Stomach (tissue), 9 donors: ENCODE measurements around the gene TK2. TPM values are rescaled to one million over a fixed set of nuclear protein-coding genes. Genes with fewer than 3 reads are reported as not detected.

ENCODE experiments used
- DNase-seq, 2 donors: peaks; one replicate each; pipeline versions ENCODE4 v3.0.0 to v3.0.0-alpha.2; 2013 to 2019
- H3K27ac ChIP-seq, 5 donors: fragments of 200-600 bp in 4 of 5; sonication (generic) in 4 of 5; one replicate each; pipeline ENCODE4 v1.5.1; 2013 to 2019; ENCODE audit warnings: mild to moderate bottlenecking in 1 of 5, moderate library complexity in 1 of 5
- H3K27me3 ChIP-seq, 3 donors: fragments of 200-600 bp; sonication (generic); one replicate each; pipeline ENCODE4 v1.5.1; 2017 to 2019; ENCODE audit warnings: mixed run types in 1 of 3
- H3K36me3 ChIP-seq, 4 donors: fragments of 200-600 bp; sonication (generic); 1 replicate in 3 of 4; 2 replicates in 1 of 4; pipeline ENCODE4 v1.5.1; 2016 to 2019
- H3K4me1 ChIP-seq, 4 donors: fragments of 200-600 bp; sonication (generic); one replicate each; pipeline ENCODE4 v1.5.1; 2016 to 2019
- H3K4me3 ChIP-seq, 4 donors: fragments of 200-600 bp; sonication (generic) in 3 of 4; one replicate each; pipeline ENCODE4 v1.5.1; 2016 to 2019; ENCODE audit warnings: mild to moderate bottlenecking in 1 of 4
- H3K9me3 ChIP-seq, 4 donors: fragments of 200-600 bp; sonication (generic); one replicate each; pipeline ENCODE4 v1.5.1; 2016 to 2019
- CTCF ChIP-seq, 7 experiments: fragments of 450-650 bp in 4 of 7; fragments of 200-600 bp in 3 of 7; sonication (generic) in 3 of 7; IDR thresholded peaks; one replicate each; pipeline ENCODE4 v1.5.1; 2016 to 2019; ENCODE audit warnings: antibody characterized with exemption in 7 of 7, control low read depth in 2 of 7, mild to moderate bottlenecking in 1 of 7
- EP300 ChIP-seq: sonication (generic); formaldehyde crosslinking; IDR thresholded peaks from one replicate; pipeline ENCODE4 v1.6.1; 2017; ENCODE audit warnings: antibody characterized with exemption
- POLR2A ChIP-seq, 4 donors: fragments of 450-650 bp; IDR thresholded peaks; one replicate each; pipeline ENCODE4 v1.6.1; 2016; ENCODE audit warnings: antibody characterized with exemption in 4 of 4, control low read depth in 2 of 4, mild to moderate bottlenecking in 1 of 4, moderate library complexity in 1 of 4
- POLR2AphosphoS5 ChIP-seq, 3 donors: sonication (generic); formaldehyde crosslinking; IDR thresholded peaks; one replicate each; pipeline ENCODE4 v1.6.1; 2016; ENCODE audit warnings: antibody characterized with exemption in 3 of 3
- WGBS, 5 donors: extraction: QIAGEN DNeasy Blood & Tissue Kit in 3 of 5; methylation state at CpG; one replicate each; pipeline versions ENCODE4 v1.1.5 to v1.1.7; 2013 to 2018; 5-methylcytosine and 5-hydroxymethylcytosine counted together
- intact Hi-C: fragments of 100-400 bp; cut with DNase I; formaldehyde crosslinking; loops from one replicate; pipeline ENCODE4 v1.15.1; 2023; ENCODE audit warnings: low total_unique reads
- polyA plus RNA-seq, 3 donors: library from polyadenylated mRNA; stranded (reverse); fragments of 200-250 nt; gene quantifications; one replicate each; pipeline ENCODE4 v1.2.3, GENCODE V29; 2013
- total RNA-seq, 5 donors: library from RNA; depleted of rRNA; stranded (reverse); fragments of >200 nt; gene quantifications; one replicate each; pipeline versions ENCODE4 v1.1.0 to v1.2.3, GENCODE V29; 2014 to 2016
- donor health status: healthy with polysubstance abuse.
- donor health status: Bipolar disorder and iron deficiency.
- donor health status: healthy.

Gene TK2
- total and polyA plus RNA-seq, 8 donors = 9.8 to 25.0 (median 14.9) TPM

GRCh38 chr16:66592814-66593213 lies 42.9 kb upstream of the TK2 start:
- Histone ChIP-seq H3K27me3 (no peaks in the 10 kb centered on the region), H3K4me3 (no peak overlapping the region), H3K27ac (no peak overlapping the region), H3K9me3 (peaks cover 0 to 4% (median 0%) of the 10 kb centered on the region in 4 donors), H3K36me3 (no peaks in the 10 kb centered on the region), H3K4me1 (peaks cover 0 to 5% (median 0%) of the 10 kb centered on the region in 4 donors)
- no peak for DNase-seq
- intact Hi-C loops = no loop called here
- TF ChIP-seq EP300 = no peak
- no peak for TF ChIP-seq POLR2AphosphoS5 (IDR thresholded peaks at IDR 0.05)
- no peak for TF ChIP-seq POLR2A (IDR thresholded peaks at IDR 0.05)
- no peak for TF ChIP-seq CTCF (IDR thresholded peaks at IDR 0.05)
- 94 to 100% (median 98%) methylated on average over 3 of the region's 3 CpGs for WGBS, 5 donors

GRCh38 chr16:66592241-66592640 lies 42.3 kb upstream of the TK2 start:
- 78 to 92% (median 90%) methylated on average over 3 of the region's 3 CpGs for WGBS, 5 donors
- TF ChIP-seq EP300 = no peak
- no peak for TF ChIP-seq POLR2AphosphoS5 (IDR thresholded peaks at IDR 0.05)
- TF ChIP-seq CTCF (IDR thresholded peaks at IDR 0.05) = no peak
- no peak for TF ChIP-seq POLR2A (IDR thresholded peaks at IDR 0.05)

GRCh38 chr16:66591018-66591417 lies 41.1 kb upstream of the TK2 start:
- WGBS, 5 donors = 84 to 96% (median 94%) methylated on average over 4 of the region's 4 CpGs
- DNase-seq = no peak
- no peaks in the 10 kb centered on the region for H3K27me3 ChIP-seq
- intact Hi-C loops = no loop called here
- H3K27ac ChIP-seq = no peak overlapping the region
- H3K36me3 ChIP-seq = peaks cover 0 to 8% (median 4%) of the 10 kb centered on the region in 4 donors
- H3K4me1 ChIP-seq = peaks cover 0 to 7% (median 0%) of the 10 kb centered on the region in 4 donors
- TF ChIP-seq POLR2A (IDR thresholded peaks at IDR 0.05) (no peak), EP300 (no peak), POLR2AphosphoS5 (IDR thresholded peaks at IDR 0.05) (no peak), CTCF (IDR thresholded peaks at IDR 0.05) (no peak)
- H3K9me3 ChIP-seq = peaks cover 0 to 4% (median 0%) of the 10 kb centered on the region in 4 donors
- H3K4me3 ChIP-seq = no peak overlapping the region

More at GRCh38 chr16:66592241-66592640, 42.3 kb upstream of the TK2 start:
- DNase-seq = no peak
- H3K4me1 ChIP-seq = peaks cover 0 to 5% (median 0%) of the 10 kb centered on the region in 4 donors
- H3K27ac ChIP-seq = no peak overlapping the region
- peaks cover 0 to 4% (median 0%) of the 10 kb centered on the region in 4 donors for H3K9me3 ChIP-seq
- intact Hi-C loops = no loop called here
- no peak overlapping the region for H3K4me3 ChIP-seq
- no peaks in the 10 kb centered on the region for H3K27me3 ChIP-seq
- no peaks in the 10 kb centered on the region for H3K36me3 ChIP-seq

GRCh38 chr16:66590322-66590721 lies 40.4 kb upstream of the TK2 start:
- Histone ChIP-seq H3K36me3 (peaks cover 0 to 10% (median 4%) of the 10 kb centered on the region in 4 donors), H3K27me3 (no peaks in the 10 kb centered on the region), H3K27ac (no peak overlapping the region), H3K4me1 (peaks cover 0 to 11% (median 0%) of the 10 kb centered on the region in 4 donors), H3K9me3 (peaks cover 0 to 4% (median 0%) of the 10 kb centered on the region in 4 donors), H3K4me3 (peak overlapping the region in 1 of 4 donors; percentile 10)
- no peak for DNase-seq
- 75 to 78% (median 76%) methylated on average over 8 of the region's 8 CpGs for WGBS, 5 donors
- no peak for TF ChIP-seq POLR2A (IDR thresholded peaks at IDR 0.05)
- no peak for TF ChIP-seq EP300
- no peak for TF ChIP-seq CTCF (IDR thresholded peaks at IDR 0.05)
- no peak for TF ChIP-seq POLR2AphosphoS5 (IDR thresholded peaks at IDR 0.05)
- intact Hi-C loops = no loop called here
